ENCODE results near the gene PTGIS. TPM values are rescaled to one million over a fixed set of nuclear protein-coding genes. Genes with fewer than 3 reads are reported as not detected.

PTGIS gene
- total RNA-seq, 8 experiments from 2014 or later, result 0.22 to 36.5 (median 1.3) TPM

DNA sequence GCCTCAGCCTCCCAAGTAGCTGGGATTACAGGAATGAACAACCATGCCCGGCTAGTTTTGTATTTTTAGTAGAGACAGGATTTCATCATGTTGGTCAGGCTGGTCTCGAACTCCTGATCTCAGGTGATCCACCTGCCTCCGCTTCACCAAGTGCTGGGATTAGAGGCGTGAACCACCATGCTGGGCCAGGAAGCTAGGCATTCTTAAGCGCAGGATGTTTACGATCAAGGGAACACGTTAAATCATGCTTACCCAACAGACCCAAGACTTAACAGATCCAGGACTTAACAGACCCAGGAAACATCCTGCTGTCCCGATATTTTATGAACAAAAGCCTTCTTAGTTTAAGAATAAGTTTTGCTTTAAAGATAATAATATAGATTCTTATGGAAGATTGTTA lies 9.1 kb downstream of the PTGIS start:
- WGBS, 10 experiments, result 50 to 84% (median 62%) methylated on average over 1 to 8 of the region's 8 CpGs; no CpG with 5 or more reads in 2 of the 10 experiments
- no peak overlapping the region for H3K27ac ChIP-seq
- no peak overlapping the region for H3K4me3 ChIP-seq
- no peaks in the 10 kb centered on the region for H3K4me1 ChIP-seq (replicated peaks in 1 of 2)
- no peak for ATAC-seq (replicated peaks in 6 of 8)
- in situ Hi-C loops (cut with MboI; ENCODE audit: low pct_unique_long_range_greater_than_20kb in 2 of 9, low sequenced_read_pairs in 9 of 9, unreplicated experiment in 9 of 9), result no loop called here

GRCh38 chr20:49557449-49557848 lies 10.5 kb downstream of the PTGIS start:
- ATAC-seq (replicated peaks in 6 of 8), result peak in 1 of 8 experiments; percentile 24
- Histone ChIP-seq H3K4me3 (no peak overlapping the region), H3K4me1 (replicated peaks in 1 of 2) (no peaks in the 10 kb centered on the region), H3K27ac (no peak overlapping the region)
- in situ Hi-C loops (cut with MboI; ENCODE audit: low pct_unique_long_range_greater_than_20kb in 2 of 9, low sequenced_read_pairs in 9 of 9, unreplicated experiment in 9 of 9), result no loop called here
- WGBS, 10 experiments, result 1 to 78% (median 65%) methylated on average over 2 to 5 of the region's 5 CpGs

- no peak for ATAC-seq (replicated peaks in 6 of 8)
- Histone ChIP-seq H3K4me1 (replicated peaks in 1 of 2) (no peaks in the 10 kb centered on the region), H3K4me3 (no peak overlapping the region), H3K27ac (no peak overlapping the region)
- in situ Hi-C loops (cut with MboI; ENCODE audit: low pct_unique_long_range_greater_than_20kb in 2 of 9, low sequenced_read_pairs in 9 of 9, unreplicated experiment in 9 of 9), result no loop called here
Measured at GRCh38 chr20:49556621-49557020, 11.3 kb downstream of the PTGIS start.

- H3K27ac ChIP-seq, result no peak overlapping the region
- in situ Hi-C loops (cut with MboI; ENCODE audit: low pct_unique_long_range_greater_than_20kb in 2 of 9, low sequenced_read_pairs in 9 of 9, unreplicated experiment in 9 of 9), result loop anchor here in 1 of 9 experiments (10.0 kb wide), 1 partner anchor 55 kb away; no protein-coding TSS in a partner anchor
- no peak overlapping the region for H3K4me3 ChIP-seq
- WGBS, 10 experiments, result 50 to 100% (median 78%) methylated on average over 1 to 6 of the region's 8 CpGs; no CpG with 5 or more reads in 2 of the 10 experiments
- H3K4me1 ChIP-seq (replicated peaks in 1 of 2), result no peaks in the 10 kb centered on the region
- no peak for ATAC-seq (replicated peaks in 6 of 8)
Measured at GRCh38 chr20:49549801-49550551, 18.0 kb downstream of the PTGIS start.

- no peak overlapping the region for H3K4me3 ChIP-seq
- no peaks in the 10 kb centered on the region for H3K4me1 ChIP-seq (replicated peaks in 1 of 2)
- whole genome bisulfite sequencing, 10 experiments, result 83 to 100% (median 100%) methylated on average over 1 of the region's 1 CpG; no CpG with 5 or more reads in 2 of the 10 experiments
- H3K27ac ChIP-seq, result no peak overlapping the region
- in situ Hi-C loops (cut with MboI; ENCODE audit: low pct_unique_long_range_greater_than_20kb in 2 of 9, low sequenced_read_pairs in 9 of 9, unreplicated experiment in 9 of 9), result loop anchor here in 1 of 9 experiments (10.0 kb wide), 1 partner anchor 56 kb away; no protein-coding TSS in a partner anchor
- ATAC-seq (replicated peaks in 6 of 8), result no peak
Measured at GRCh38 chr20:49548371-49548947, 19.5 kb downstream of the PTGIS start.

GRCh38 chr20:49545572-49545971 lies 22.4 kb downstream of the PTGIS start:
- no peak overlapping the region for H3K27ac ChIP-seq
- H3K4me1 ChIP-seq (replicated peaks in 1 of 2), result peaks cover under 1 to 2% of the 10 kb centered on the region in 2 donors
- no peak overlapping the region for H3K4me3 ChIP-seq
- in situ Hi-C loops (cut with MboI; ENCODE audit: low pct_unique_long_range_greater_than_20kb in 2 of 9, low sequenced_read_pairs in 9 of 9, unreplicated experiment in 9 of 9), result loop anchor here in 1 of 9 experiments (10.0 kb wide), 1 partner anchor 59 kb away; no protein-coding TSS in a partner anchor
- ATAC-seq (replicated peaks in 6 of 8), result no peak
- 80 to 100% (median 95%) methylated on average over 1 to 2 of the region's 2 CpGs; no CpG with 5 or more reads in 4 of the 10 experiments for WGBS, 10 experiments

DNA sequence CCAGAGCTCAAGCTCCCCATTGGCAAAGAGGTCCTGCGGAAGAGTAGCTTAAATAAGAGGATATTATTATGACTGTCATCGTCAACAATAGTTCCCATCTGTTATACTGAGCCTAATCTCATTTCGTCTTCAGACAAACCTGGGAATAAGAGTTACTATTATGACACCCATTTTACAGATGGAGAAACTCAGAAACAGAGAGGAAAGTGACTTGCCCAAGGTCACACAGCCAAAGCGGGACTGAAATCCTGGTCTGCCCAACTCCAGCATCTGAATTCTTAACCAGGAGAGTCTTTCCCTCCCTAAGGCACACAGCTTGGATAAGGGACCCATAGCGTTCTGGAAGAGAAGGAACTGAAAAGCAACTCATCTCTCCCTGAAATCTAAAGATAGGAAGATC lies 23.4 kb downstream of the PTGIS start:
- no peak for ATAC-seq (replicated peaks in 6 of 8)
- Histone ChIP-seq H3K4me3 (no peak overlapping the region), H3K27ac (no peak overlapping the region), H3K4me1 (replicated peaks in 1 of 2) (peaks cover 2% of the 10 kb centered on the region in 2 donors)
- 50 to 100% (median 83%) methylated on average over 1 to 4 of the region's 5 CpGs; no CpG with 5 or more reads in 1 of the 10 experiments for WGBS, 10 experiments
- in situ Hi-C loops (cut with MboI; ENCODE audit: low pct_unique_long_range_greater_than_20kb in 2 of 9, low sequenced_read_pairs in 9 of 9, unreplicated experiment in 9 of 9), result loop anchor here in 2 of 9 experiments (5.0 to 10.0 kb wide), 2 partner anchors 58 to 60 kb away; no protein-coding TSS in a partner anchor

DNA sequence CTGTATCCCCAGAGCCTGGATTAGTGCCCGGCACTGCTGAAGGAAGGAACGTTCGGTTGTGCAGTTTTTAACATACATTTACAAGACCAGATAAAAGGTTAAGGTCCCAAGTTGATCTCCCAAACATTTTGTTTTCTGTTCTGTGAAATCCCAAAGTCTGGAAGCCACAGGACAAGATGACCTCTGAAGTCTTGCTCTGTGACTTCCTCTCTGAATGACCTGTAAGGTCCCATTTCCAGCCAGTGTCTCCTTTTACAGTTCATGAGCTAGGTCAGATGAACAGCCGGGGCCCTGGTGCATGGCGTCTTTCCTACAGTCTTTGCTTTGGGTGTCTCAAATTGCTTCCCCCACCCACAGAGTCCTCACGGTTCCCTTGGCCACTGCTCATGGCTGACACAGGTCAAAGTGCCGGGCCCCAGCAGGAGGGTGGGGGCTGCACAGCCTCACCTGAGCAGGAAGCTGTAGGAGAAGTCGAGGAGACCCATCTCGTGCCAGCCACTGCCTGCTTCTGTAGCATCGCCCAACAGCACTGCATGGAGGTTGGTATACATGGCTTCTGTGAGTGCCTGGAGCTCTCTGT lies 24.0 kb downstream of the PTGIS start:
- no peak for ATAC-seq (replicated peaks in 6 of 8)
- in situ Hi-C loops (cut with MboI; ENCODE audit: low pct_unique_long_range_greater_than_20kb in 2 of 9, low sequenced_read_pairs in 9 of 9, unreplicated experiment in 9 of 9), result loop anchor here in 2 of 9 experiments (5.0 to 10.0 kb wide), 2 partner anchors 58 to 61 kb away; no protein-coding TSS in a partner anchor
- 40 to 100% (median 83%) methylated on average over 1 to 8 of the region's 10 CpGs; no CpG with 5 or more reads in 2 of the 10 experiments for WGBS, 10 experiments

DNA sequence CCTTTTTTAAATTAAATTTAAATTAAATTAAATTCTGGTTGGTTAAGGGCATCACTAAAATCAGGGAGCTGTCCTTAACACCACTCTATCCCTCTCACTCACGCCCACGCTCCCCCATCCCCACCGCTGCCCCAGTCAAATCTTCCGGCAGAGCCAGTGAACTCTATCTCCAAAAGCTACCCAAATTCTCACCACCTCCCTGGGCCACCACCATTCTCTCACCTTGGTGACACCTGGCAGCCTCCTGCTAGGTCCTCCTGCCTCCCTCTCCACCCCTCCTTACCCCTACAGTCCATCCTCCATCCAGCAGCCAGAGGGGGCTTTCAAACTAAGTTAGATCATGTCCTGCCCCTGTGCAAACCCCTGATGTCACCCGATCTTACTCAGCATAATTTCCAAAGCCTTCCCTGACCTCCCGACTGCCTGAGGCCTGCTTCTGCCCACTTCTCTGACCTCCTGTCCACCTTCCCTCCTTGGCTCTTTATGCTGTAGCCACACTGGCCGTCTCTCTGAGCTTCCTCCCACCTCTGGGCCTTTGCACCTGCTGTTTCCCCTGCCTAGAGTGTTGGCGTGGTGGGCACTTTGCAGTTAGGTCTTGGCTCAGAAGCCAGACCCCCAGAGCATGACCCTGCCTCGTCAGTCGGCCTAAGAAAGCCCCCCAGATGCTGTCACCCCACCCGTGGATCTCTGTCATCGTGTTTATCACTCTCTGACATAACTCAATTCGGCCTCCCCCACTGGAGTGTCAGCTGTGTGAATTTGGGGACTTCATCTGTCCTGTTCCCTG lies 24.7 kb downstream of the PTGIS start:
- no peak for ATAC-seq (replicated peaks in 6 of 8)
- in situ Hi-C loops (cut with MboI; ENCODE audit: low pct_unique_long_range_greater_than_20kb in 2 of 9, low sequenced_read_pairs in 9 of 9, unreplicated experiment in 9 of 9), result loop anchor here in 2 of 9 experiments (5.0 to 10.0 kb wide), 2 partner anchors 59 to 62 kb away; no protein-coding TSS in a partner anchor
- WGBS, 10 experiments, result 0 to 80% (median 52%) methylated on average over 1 to 6 of the region's 13 CpGs; no CpG with 5 or more reads in 3 of the 10 experiments
- H3K27ac ChIP-seq, result no peak overlapping the region
- H3K4me1 ChIP-seq (replicated peaks in 1 of 2), result peaks cover 2% of the 10 kb centered on the region in 2 donors
- no peak overlapping the region for H3K4me3 ChIP-seq

More for the DNA sequence above, 24.0 kb downstream of the PTGIS start:
- Histone ChIP-seq H3K4me1 (replicated peaks in 1 of 2) (peaks cover 2% of the 10 kb centered on the region in 2 donors), H3K27ac (no peak overlapping the region), H3K4me3 (no peak overlapping the region)

GRCh38 chr20:49542514-49542991 lies 25.4 kb downstream of the PTGIS start:
- H3K4me1 ChIP-seq (replicated peaks in 1 of 2), result peaks cover 2% of the 10 kb centered on the region in 2 donors
- WGBS, 10 experiments, result 0 to 97% (median 30%) methylated on average over 1 to 4 of the region's 4 CpGs; no CpG with 5 or more reads in 5 of the 10 experiments
- H3K4me3 ChIP-seq, result no peak overlapping the region
- peak in 1 of 8 experiments; percentile 25 for ATAC-seq (replicated peaks in 6 of 8)
- no peak overlapping the region for H3K27ac ChIP-seq
- in situ Hi-C loops (cut with MboI; ENCODE audit: low pct_unique_long_range_greater_than_20kb in 2 of 9, low sequenced_read_pairs in 9 of 9, unreplicated experiment in 9 of 9), result loop anchor here in 2 of 9 experiments (5.0 to 10.0 kb wide), 2 partner anchors 60 to 62 kb away; no protein-coding TSS in a partner anchor

DNA sequence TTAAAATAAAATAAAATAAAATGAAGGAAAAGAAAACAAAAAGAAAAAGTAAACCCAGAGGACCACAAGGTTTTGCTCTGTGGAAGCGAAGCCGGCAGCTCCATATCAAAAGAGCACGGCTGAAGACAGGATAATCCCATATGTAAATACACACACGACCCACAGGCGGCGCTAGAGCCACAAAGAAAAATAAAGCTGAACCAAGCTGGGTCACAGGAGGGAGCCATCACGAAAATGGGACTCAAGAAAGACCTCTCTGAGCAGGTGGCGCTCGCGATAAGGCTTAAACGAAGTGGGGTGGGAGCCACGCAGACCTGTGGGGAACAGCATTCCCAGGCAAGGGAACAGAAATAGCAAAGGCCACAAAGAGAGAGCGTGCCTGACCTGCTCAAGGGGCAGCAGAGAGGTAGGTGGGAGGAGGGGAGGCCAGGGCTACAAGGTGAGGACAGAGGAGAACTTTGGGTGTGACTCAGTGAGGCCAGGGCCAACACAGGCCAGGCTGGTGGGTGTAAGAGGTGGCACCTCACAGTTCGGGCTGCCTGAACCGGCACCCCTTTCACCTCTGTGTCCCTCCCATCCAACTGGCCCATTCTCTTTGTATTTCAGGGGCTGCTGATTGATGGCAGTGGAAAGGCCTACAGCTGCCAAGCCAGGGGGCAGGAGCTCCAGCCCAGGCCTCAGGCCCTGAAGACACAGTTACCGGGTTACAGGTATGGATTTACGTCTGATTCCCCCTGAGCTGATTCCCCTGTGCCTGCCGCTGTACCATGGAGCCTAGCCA lies 26.0 kb downstream of the PTGIS start:
- Histone ChIP-seq H3K4me1 (replicated peaks in 1 of 2) (peaks cover 2% of the 10 kb centered on the region in 2 donors), H3K4me3 (no peak overlapping the region), H3K27ac (no peak overlapping the region)
- WGBS, 10 experiments, result 4 to 80% (median 34%) methylated on average over 1 to 13 of the region's 18 CpGs
- ATAC-seq (replicated peaks in 6 of 8), result peak in 7 of 8 experiments; percentile 13 to 91 (median 35)
- in situ Hi-C loops (cut with MboI; ENCODE audit: low pct_unique_long_range_greater_than_20kb in 2 of 9, low sequenced_read_pairs in 9 of 9, unreplicated experiment in 9 of 9), result loop anchor here in 2 of 9 experiments (5.0 to 10.0 kb wide), 2 partner anchors 60 to 63 kb away; no protein-coding TSS in a partner anchor

Measured in motor neuron (in vitro differentiated cells).